Prostate gland (tissue), 2 donors: ENCODE data around the gene MED27. TPM values are rescaled to one million over a fixed set of nuclear protein-coding genes. Genes with fewer than 3 reads are reported as not detected.

Source experiments
- DNase-seq: peaks from one replicate; pipeline ENCODE4 v3.0.0-alpha.2; 2019; ENCODE audit warnings: low spot score
- H3K27ac ChIP-seq, 2 donors: fragments of 200-600 bp; sonication (generic); 2 replicates each; pipeline ENCODE4 v1.5.1; 2017 to 2019
- H3K27me3 ChIP-seq: fragments of 200-600 bp; sonication (generic); replicated peaks from 2 replicates; pipeline ENCODE4 v1.5.1; 2019; ENCODE audit not compliant: insufficient read depth
- H3K36me3 ChIP-seq, 2 donors: fragments of 200-600 bp; sonication (generic); 1 replicate in 1 of 2; 2 replicates in 1 of 2; pipeline versions ENCODE4 v1.5.1 to v1.8.1; 2017 to 2019
- H3K4me1 ChIP-seq: fragments of 200-600 bp; sonication (generic); replicated peaks from 2 replicates; pipeline ENCODE4 v1.5.1; 2019
- H3K4me3 ChIP-seq, 2 donors: fragments of 200-600 bp; sonication (generic); 2 replicates each; pipeline ENCODE4 v1.5.1; 2017 to 2019
- H3K9me3 ChIP-seq: fragments of 200-600 bp; sonication (generic); 2 replicates; pipeline ENCODE4 v1.5.1; 2017
- POLR2A ChIP-seq: fragments of 450-650 bp; IDR thresholded peaks from one replicate; pipeline ENCODE4 v1.6.1; 2016; ENCODE audit warnings: antibody characterized with exemption, mild to moderate bottlenecking
- POLR2AphosphoS5 ChIP-seq: sonication (generic); formaldehyde crosslinking; IDR thresholded peaks from one replicate; pipeline ENCODE4 v1.6.1; 2017; ENCODE audit warnings: antibody characterized with exemption
- WGBS: methylation state at CpG from one replicate; pipeline ENCODE4 v1.1.5; 2018; 5-methylcytosine and 5-hydroxymethylcytosine counted together
- intact Hi-C: fragments of 100-400 bp; cut with DNase I; formaldehyde crosslinking; loops from one replicate; pipeline ENCODE4 v1.14.2; 2022
- total RNA-seq, 2 donors: library from RNA; depleted of rRNA; stranded (reverse); fragments of >200 nt; gene quantifications; one replicate each; pipeline ENCODE4 v1.1.0, GENCODE V29; 2016
- TF ChIP-seq, protein P1 (sequence below), 4 experiments: fragments of 200-600 bp in 2 of 4; fragments of 450-650 bp in 2 of 4; sonication (generic) in 2 of 4; IDR thresholded peaks; 1 replicate in 3 of 4; 2 replicates in 1 of 4; pipeline ENCODE4 v1.5.1; 2016 to 2019; ENCODE audit warnings: antibody characterized with exemption in 4 of 4, mild to moderate bottlenecking in 2 of 4, moderate library complexity in 2 of 4

Gene MED27
- total RNA-seq, 2 donors from 2014 or later = 17.4 to 22.7 TPM

DNA sequence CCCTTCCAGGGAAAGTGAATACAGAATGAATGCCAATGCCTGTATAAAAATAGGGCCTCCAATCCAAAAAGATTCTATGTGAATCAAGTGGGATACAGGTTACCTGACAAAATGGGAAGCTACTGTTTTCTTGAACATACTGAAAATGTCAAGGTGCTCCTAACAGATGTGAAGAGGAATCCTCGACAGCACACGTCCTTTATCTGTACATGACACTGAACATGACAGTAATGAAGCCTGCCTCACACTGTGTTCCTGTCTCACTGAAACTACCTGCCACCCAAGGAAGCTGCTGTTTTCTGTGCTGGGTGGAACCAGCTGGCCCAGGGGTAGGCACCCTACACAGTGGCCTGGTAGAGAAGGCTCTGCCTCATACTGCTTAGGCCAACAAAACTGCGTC lies 174.5 kb downstream of the MED27 start:
- no peak overlapping the region for H3K27ac ChIP-seq
- H3K4me3 ChIP-seq = no peak overlapping the region
- intact Hi-C loops = no loop called here
- no peaks in the 10 kb centered on the region for H3K27me3 ChIP-seq
- WGBS = 92% methylated on average over 3 of the region's 3 CpGs
- DNase-seq = no peak
- TF ChIP-seq POLR2A = no peak
- no peak for TF ChIP-seq POLR2AphosphoS5
- TF ChIP-seq, protein P1, sequence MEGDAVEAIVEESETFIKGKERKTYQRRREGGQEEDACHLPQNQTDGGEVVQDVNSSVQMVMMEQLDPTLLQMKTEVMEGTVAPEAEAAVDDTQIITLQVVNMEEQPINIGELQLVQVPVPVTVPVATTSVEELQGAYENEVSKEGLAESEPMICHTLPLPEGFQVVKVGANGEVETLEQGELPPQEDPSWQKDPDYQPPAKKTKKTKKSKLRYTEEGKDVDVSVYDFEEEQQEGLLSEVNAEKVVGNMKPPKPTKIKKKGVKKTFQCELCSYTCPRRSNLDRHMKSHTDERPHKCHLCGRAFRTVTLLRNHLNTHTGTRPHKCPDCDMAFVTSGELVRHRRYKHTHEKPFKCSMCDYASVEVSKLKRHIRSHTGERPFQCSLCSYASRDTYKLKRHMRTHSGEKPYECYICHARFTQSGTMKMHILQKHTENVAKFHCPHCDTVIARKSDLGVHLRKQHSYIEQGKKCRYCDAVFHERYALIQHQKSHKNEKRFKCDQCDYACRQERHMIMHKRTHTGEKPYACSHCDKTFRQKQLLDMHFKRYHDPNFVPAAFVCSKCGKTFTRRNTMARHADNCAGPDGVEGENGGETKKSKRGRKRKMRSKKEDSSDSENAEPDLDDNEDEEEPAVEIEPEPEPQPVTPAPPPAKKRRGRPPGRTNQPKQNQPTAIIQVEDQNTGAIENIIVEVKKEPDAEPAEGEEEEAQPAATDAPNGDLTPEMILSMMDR (IDR thresholded peaks at IDR 0.05) = no peak
- no peaks in the 10 kb centered on the region for H3K4me1 ChIP-seq
- no peaks in the 10 kb centered on the region for H3K9me3 ChIP-seq
- no peaks in the 10 kb centered on the region for H3K36me3 ChIP-seq

DNA sequence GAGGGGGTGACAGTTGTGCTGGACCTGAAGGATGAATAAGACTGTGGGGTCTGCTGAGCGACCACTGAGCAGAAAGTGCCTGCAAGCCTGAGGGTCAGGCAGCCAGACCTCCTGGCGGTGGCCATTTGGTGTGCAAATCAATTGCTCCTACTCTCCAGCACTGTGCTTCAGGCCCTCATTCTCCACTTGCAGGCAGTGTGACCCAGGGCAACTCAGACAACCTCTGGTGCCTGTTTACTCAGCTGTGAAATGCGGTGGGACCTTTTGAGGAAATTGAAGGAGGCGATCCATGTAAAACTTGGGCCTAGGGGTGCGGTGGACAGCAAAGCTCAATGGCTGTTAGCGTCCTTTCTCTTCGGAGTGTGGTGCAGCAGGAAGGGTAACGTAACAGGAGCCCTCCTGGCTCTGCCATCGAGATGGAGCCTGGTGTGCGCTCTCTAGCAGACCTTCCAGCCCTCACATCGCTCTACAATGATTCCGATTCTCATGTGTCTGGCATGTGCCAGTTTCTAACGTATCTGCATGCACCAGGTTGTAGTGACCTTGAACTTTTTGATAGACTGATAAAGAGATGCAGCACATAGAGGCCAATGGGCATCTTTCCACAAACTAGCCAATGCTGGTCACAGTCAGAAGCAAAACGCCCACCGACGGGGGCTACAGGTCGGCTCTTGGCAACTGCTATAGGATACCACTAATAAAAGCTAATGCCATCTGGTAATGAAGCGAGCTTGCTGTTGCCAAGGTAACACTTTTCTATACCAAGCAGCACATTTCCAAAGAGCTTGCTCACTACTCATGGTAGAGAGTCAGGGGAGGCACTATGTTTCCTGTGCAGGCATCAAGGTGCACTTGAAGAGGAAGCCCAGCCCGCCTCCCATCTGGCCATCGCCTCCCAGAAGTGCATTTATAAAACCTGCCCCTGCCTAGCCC lies 180.1 kb downstream of the MED27 start:
- intact Hi-C loops = no loop called here
- no peaks in the 10 kb centered on the region for H3K9me3 ChIP-seq
- no peaks in the 10 kb centered on the region for H3K4me1 ChIP-seq
- H3K4me3 ChIP-seq = no peak overlapping the region
- DNase-seq = no peak
- no peaks in the 10 kb centered on the region for H3K36me3 ChIP-seq
- no peak overlapping the region for H3K27ac ChIP-seq
- 87% methylated on average over 20 of the region's 20 CpGs for WGBS
- H3K27me3 ChIP-seq = no peaks in the 10 kb centered on the region
- no peak for TF ChIP-seq POLR2A
- TF ChIP-seq POLR2AphosphoS5 = no peak
- TF ChIP-seq, protein P1 (IDR thresholded peaks at IDR 0.05) = no peak

DNA sequence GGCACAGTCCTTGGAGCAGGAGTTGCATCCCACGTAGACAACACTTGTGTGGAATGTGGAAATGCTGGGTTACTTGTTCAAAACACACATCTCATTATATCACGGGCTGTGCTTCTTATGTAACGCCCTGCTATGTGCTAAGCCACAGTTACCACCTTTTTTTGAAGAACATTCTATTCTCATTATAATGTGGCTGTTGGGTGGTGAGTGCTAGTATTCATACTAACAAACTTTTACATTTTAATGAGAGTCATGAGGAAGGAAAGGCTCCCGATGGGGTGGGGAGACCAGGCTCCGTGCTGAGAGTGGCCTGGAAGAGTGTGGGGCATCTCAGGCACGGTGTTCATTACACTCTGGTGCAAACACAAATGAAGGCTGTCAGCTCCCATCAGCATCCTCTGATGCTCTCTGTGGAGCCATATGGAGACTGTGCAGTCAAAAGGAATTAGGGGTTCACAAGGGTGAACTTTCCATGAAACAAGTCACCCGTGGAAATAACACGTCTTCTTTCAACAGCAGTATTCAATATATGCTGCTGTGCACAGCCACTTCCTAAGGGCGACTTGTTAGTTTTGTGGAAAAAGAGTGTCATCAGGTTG lies 186.7 kb downstream of the MED27 start:
- no peak for TF ChIP-seq POLR2A
- TF ChIP-seq POLR2AphosphoS5 = no peak
- TF ChIP-seq, protein P1 (IDR thresholded peaks at IDR 0.05) = no peak
- Histone ChIP-seq H3K27me3 (no peaks in the 10 kb centered on the region), H3K36me3 (no peaks in the 10 kb centered on the region), H3K27ac (no peak overlapping the region), H3K4me3 (no peak overlapping the region), H3K4me1 (no peaks in the 10 kb centered on the region), H3K9me3 (no peaks in the 10 kb centered on the region)
- intact Hi-C loops = no loop called here
- 79% methylated on average over 9 of the region's 9 CpGs for WGBS
- DNase-seq = no peak

DNA sequence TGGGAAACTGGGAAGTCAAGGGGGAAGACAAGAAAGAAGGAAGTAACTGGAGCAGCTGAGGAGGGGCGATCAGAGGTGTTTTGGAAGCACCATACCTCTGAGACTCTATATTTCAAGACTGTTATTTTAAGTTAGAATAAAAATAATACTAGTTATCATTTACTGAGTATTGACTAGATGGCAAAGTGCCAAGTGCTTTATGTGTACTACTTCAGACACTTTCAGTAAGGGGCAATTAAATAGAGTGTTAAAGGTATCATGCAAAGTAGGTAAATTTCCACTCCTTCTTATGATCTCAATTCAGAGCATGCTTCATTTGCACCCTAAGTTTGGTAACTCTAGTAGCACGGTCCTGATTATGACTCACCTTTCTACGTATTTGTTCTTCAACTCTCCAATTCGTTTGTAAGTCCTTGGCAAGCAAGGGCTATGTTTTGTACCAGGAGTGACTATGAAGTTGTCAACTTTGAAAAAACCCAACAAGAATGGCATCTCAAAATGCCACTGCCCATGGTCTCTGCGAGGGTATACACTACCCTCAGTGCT lies 187.4 kb downstream of the MED27 start:
- H3K36me3 ChIP-seq = no peaks in the 10 kb centered on the region
- H3K27me3 ChIP-seq = no peaks in the 10 kb centered on the region
- H3K27ac ChIP-seq = no peak overlapping the region
- 83% methylated on average over 5 of the region's 5 CpGs for WGBS
- no peak overlapping the region for H3K4me3 ChIP-seq
- H3K9me3 ChIP-seq = no peaks in the 10 kb centered on the region
- H3K4me1 ChIP-seq = no peaks in the 10 kb centered on the region
- DNase-seq = no peak
- intact Hi-C loops = no loop called here
- TF ChIP-seq, protein P1 (IDR thresholded peaks at IDR 0.05) = no peak
- TF ChIP-seq POLR2A = no peak
- no peak for TF ChIP-seq POLR2AphosphoS5
